ENCODE data around the gene ARHGEF39.

Gene ARHGEF39

GRCh38 chr9:35711501-35712428 is 46.8 kb upstream of the ARHGEF39 start:
- Histone ChIP-seq H3K4me3 (ENCODE audit: severe bottlenecking) (no peak overlapping the region), H3K9me3 (ENCODE audit: severe bottlenecking) (no peaks in the 10 kb centered on the region), H3K27me3 (ENCODE audit: insufficient read depth, poor library complexity, severe bottlenecking) (no peaks in the 10 kb centered on the region), H3K36me3 (ENCODE audit: low read depth) (peaks cover 88% of the 10 kb centered on the region), H3K27ac (ENCODE audit: poor library complexity, severe bottlenecking) (no peak overlapping the region), H3K4me1 (ENCODE audit: insufficient read depth, poor library complexity, severe bottlenecking) (no peaks in the 10 kb centered on the region)
- ATAC-seq (ENCODE audit: low read depth) (no peak), DNase-seq (ENCODE audit: low spot score) (no peak)
- TF ChIP-seq CTCF (IDR thresholded peaks at IDR 0.05; ENCODE audit: poor library complexity, severe bottlenecking): no peak

GRCh38 chr9:35710818-35711500 is 46.0 kb upstream of the ARHGEF39 start:
- H3K4me1 ChIP-seq (ENCODE audit: insufficient read depth, poor library complexity, severe bottlenecking): no peaks in the 10 kb centered on the region
- H3K27me3 ChIP-seq (ENCODE audit: insufficient read depth, poor library complexity, severe bottlenecking): no peaks in the 10 kb centered on the region
- no peak overlapping the region for H3K27ac ChIP-seq (ENCODE audit: poor library complexity, severe bottlenecking)
- H3K36me3 ChIP-seq (ENCODE audit: low read depth): peaks cover 88% of the 10 kb centered on the region
- no peak for DNase-seq (ENCODE audit: low spot score)
- H3K4me3 ChIP-seq (ENCODE audit: severe bottlenecking): no peak overlapping the region
- no peaks in the 10 kb centered on the region for H3K9me3 ChIP-seq (ENCODE audit: severe bottlenecking)
- no peak for TF ChIP-seq CTCF (IDR thresholded peaks at IDR 0.05; ENCODE audit: poor library complexity, severe bottlenecking)
- no peak for ATAC-seq (ENCODE audit: low read depth)

- no peak for ATAC-seq (ENCODE audit: low read depth)
- H3K27me3 ChIP-seq (ENCODE audit: insufficient read depth, poor library complexity, severe bottlenecking): no peaks in the 10 kb centered on the region
- DNase-seq (ENCODE audit: low spot score): no peak
- no peak overlapping the region for H3K4me3 ChIP-seq (ENCODE audit: severe bottlenecking)
- H3K27ac ChIP-seq (ENCODE audit: poor library complexity, severe bottlenecking): no peak overlapping the region
- no peak for TF ChIP-seq CTCF (IDR thresholded peaks at IDR 0.05; ENCODE audit: poor library complexity, severe bottlenecking)
- H3K4me1 ChIP-seq (ENCODE audit: insufficient read depth, poor library complexity, severe bottlenecking): no peaks in the 10 kb centered on the region
- H3K36me3 ChIP-seq (ENCODE audit: low read depth): peaks cover 94% of the 10 kb centered on the region
- H3K9me3 ChIP-seq (ENCODE audit: severe bottlenecking): no peaks in the 10 kb centered on the region
These were observed 43.2 kb upstream of the ARHGEF39 start for GRCh38 chr9:35708146-35708545.

- Histone ChIP-seq H3K9me3 (ENCODE audit: severe bottlenecking) (no peaks in the 10 kb centered on the region), H3K4me3 (ENCODE audit: severe bottlenecking) (no peak overlapping the region), H3K27me3 (ENCODE audit: insufficient read depth, poor library complexity, severe bottlenecking) (no peaks in the 10 kb centered on the region), H3K27ac (ENCODE audit: poor library complexity, severe bottlenecking) (no peak overlapping the region), H3K36me3 (ENCODE audit: low read depth) (peaks cover 95% of the 10 kb centered on the region), H3K4me1 (ENCODE audit: insufficient read depth, poor library complexity, severe bottlenecking) (no peaks in the 10 kb centered on the region)
- ATAC-seq (ENCODE audit: low read depth) (no peak), DNase-seq (ENCODE audit: low spot score) (no peak)
- no peak for TF ChIP-seq CTCF (IDR thresholded peaks at IDR 0.05; ENCODE audit: poor library complexity, severe bottlenecking)
These were observed 42.0 kb upstream of the ARHGEF39 start for GRCh38 chr9:35706951-35707350.

All from RWPE2 (cell line).